Endodermal cell (in vitro differentiated cells): Measurements from ENCODE around the gene TCF15. TPM values are rescaled to one million over a fixed set of nuclear protein-coding genes. Genes with fewer than 3 reads are reported as not detected.

Experiments used
- DNase-seq: peaks from one replicate; pipeline ENCODE4 v3.0.0-alpha.2; 2017
- H3K27ac ChIP-seq: 2 replicates; pipeline ENCODE4 v1.5.1; 2013; ENCODE audit warnings: mild to moderate bottlenecking, low read depth, low read length, moderate library complexity
- H3K27me3 ChIP-seq: 2 replicates; pipeline ENCODE4 v1.6.1; 2013; ENCODE audit warnings: mild to moderate bottlenecking, low read length, moderate library complexity; ENCODE audit not compliant: insufficient read depth, control insufficient read depth, poor library complexity, severe bottlenecking
- H3K36me3 ChIP-seq: 2 replicates; pipeline ENCODE4 v1.7.0; 2013; ENCODE audit warnings: mild to moderate bottlenecking, low read length, moderate library complexity; ENCODE audit not compliant: control insufficient read depth, insufficient read depth
- H3K4me1 ChIP-seq: one replicate; pipeline ENCODE4 v1.7.0; 2013; ENCODE audit warnings: low read length; ENCODE audit not compliant: control insufficient read depth, insufficient read depth
- H3K4me3 ChIP-seq: 2 replicates; pipeline ENCODE4 v1.5.1; 2013; ENCODE audit warnings: mild to moderate bottlenecking, low read length, moderate library complexity
- H3K9ac ChIP-seq: 2 replicates; pipeline ENCODE4 v1.6.1; 2013; ENCODE audit warnings: mild to moderate bottlenecking, low read length, moderate library complexity; ENCODE audit not compliant: poor library complexity, severe bottlenecking; ENCODE audit errors: extremely low read depth
- H3K9me3 ChIP-seq: 2 replicates; pipeline ENCODE4 v1.6.1; 2013; ENCODE audit warnings: mild to moderate bottlenecking, low read length, moderate library complexity; ENCODE audit not compliant: control insufficient read depth
- H3K27ac Mint-ChIP-seq: 2 replicates; pipeline ENCODE4 v1.8.0; 2020; ENCODE audit warnings: mixed read lengths
- H3K27me3 Mint-ChIP-seq: 2 replicates; pipeline ENCODE4 v1.8.0; 2021; ENCODE audit warnings: mild to moderate bottlenecking, mixed read lengths; ENCODE audit not compliant: insufficient read depth
- H3K36me3 Mint-ChIP-seq: 2 replicates; pipeline ENCODE4 v1.8.0; 2020; ENCODE audit warnings: low read depth, mixed read lengths
- H3K4me1 Mint-ChIP-seq: 2 replicates; pipeline ENCODE4 v1.8.0; 2020; ENCODE audit warnings: mixed read lengths
- H3K4me3 Mint-ChIP-seq: 2 replicates; pipeline ENCODE4 v1.8.0; 2020; ENCODE audit warnings: mild to moderate bottlenecking, moderate library complexity, mixed read lengths
- H3K9me3 Mint-ChIP-seq: 2 replicates; pipeline ENCODE4 v1.8.0; 2020; ENCODE audit warnings: mild to moderate bottlenecking, mixed read lengths
- CTCF ChIP-seq: fragments of 200-600 bp; sonication (generic); conservative IDR thresholded peaks from 2 replicates; pipeline ENCODE4 v1.5.0; 2021; ENCODE audit warnings: antibody characterized with exemption, mild to moderate bottlenecking
- WGBS, 2 experiments: methylation state at CpG; one replicate each; pipeline versions ENCODE4 v1.1.5 to v1.1.7; 2013; ENCODE audit warnings: missing lambda C conversion rate in 2 of 2, mixed read lengths in 1 of 2; ENCODE audit not compliant: insufficient coverage in 1 of 2, insufficient read length in 1 of 2; 5-methylcytosine and 5-hydroxymethylcytosine counted together
- total RNA-seq, 2 donors: library from RNA; stranded (reverse); fragmentation: NEBNext Ultra II Directional in 1 of 2; extraction: Animal tissue kit (Norgen Biotek cat#: 25700) in 1 of 2; gene quantifications; 2 replicates in 1 of 2; 3 replicates in 1 of 2; pipeline ENCODE4 v1.2.1, GENCODE V29; 2021

Gene TCF15
- total RNA-seq, 2 donors from 2014 or later = 1.9 to 2.2 TPM

- H3K4me3 ChIP-seq = no peak overlapping the region
- Mint-ChIP-seq H3K4me1 (no peaks in the 10 kb centered on the region), H3K4me3 (no peak overlapping the region), H3K27ac (no peak overlapping the region), H3K9me3 (no peaks in the 10 kb centered on the region), H3K27me3 (peaks cover 7% of the 10 kb centered on the region), H3K36me3 (no peaks in the 10 kb centered on the region)
- WGBS, 2 experiments = 87 to 91% methylated on average over 12 to 21 of the region's 24 CpGs
- H3K27me3 ChIP-seq = no peaks in the 10 kb centered on the region
- H3K9me3 ChIP-seq = no peaks in the 10 kb centered on the region
- no peaks in the 10 kb centered on the region for H3K4me1 ChIP-seq
- no peak overlapping the region for H3K27ac ChIP-seq
- H3K9ac ChIP-seq = no peak overlapping the region
- no peak for TF ChIP-seq CTCF
- H3K36me3 ChIP-seq = no peaks in the 10 kb centered on the region
- no peak for DNase-seq
These were observed 14.5 kb downstream of the TCF15 start for GRCh38 chr20:595330-596308.

DNA sequence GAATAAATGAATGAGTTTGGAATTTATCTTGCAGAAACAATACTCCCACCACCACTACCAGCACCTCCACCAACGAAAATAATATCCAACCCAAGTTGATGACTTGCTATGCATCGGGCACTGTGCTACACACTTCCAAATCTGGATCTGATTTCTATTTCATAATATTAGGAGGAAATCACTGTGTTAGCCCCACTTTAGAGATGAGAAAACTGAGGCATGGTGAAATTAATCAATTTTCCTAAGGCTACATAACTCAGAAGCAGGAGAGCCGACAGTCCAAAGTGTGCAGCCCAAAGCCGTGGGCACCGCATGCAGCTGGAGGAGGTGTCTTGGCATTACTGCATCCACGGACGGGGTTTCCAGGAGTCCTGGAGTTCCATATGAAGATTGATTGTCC, 17.6 kb downstream of the TCF15 start:
- peaks cover 7% of the 10 kb centered on the region for H3K27me3 Mint-ChIP-seq
- H3K4me1 ChIP-seq = no peaks in the 10 kb centered on the region
- H3K27ac ChIP-seq = no peak overlapping the region
- H3K9ac ChIP-seq = no peak overlapping the region
- no peaks in the 10 kb centered on the region for H3K36me3 Mint-ChIP-seq
- H3K27me3 ChIP-seq = no peaks in the 10 kb centered on the region
- no peaks in the 10 kb centered on the region for H3K9me3 ChIP-seq
- H3K9me3 Mint-ChIP-seq = no peaks in the 10 kb centered on the region
- no peaks in the 10 kb centered on the region for H3K4me1 Mint-ChIP-seq
- no peak for TF ChIP-seq CTCF
- no peak for DNase-seq
- WGBS, 2 experiments = 92 to 93% methylated on average over 5 to 7 of the region's 7 CpGs
- H3K27ac Mint-ChIP-seq = no peak overlapping the region
- no peak overlapping the region for H3K4me3 ChIP-seq
- no peaks in the 10 kb centered on the region for H3K36me3 ChIP-seq
- no peak overlapping the region for H3K4me3 Mint-ChIP-seq

DNA sequence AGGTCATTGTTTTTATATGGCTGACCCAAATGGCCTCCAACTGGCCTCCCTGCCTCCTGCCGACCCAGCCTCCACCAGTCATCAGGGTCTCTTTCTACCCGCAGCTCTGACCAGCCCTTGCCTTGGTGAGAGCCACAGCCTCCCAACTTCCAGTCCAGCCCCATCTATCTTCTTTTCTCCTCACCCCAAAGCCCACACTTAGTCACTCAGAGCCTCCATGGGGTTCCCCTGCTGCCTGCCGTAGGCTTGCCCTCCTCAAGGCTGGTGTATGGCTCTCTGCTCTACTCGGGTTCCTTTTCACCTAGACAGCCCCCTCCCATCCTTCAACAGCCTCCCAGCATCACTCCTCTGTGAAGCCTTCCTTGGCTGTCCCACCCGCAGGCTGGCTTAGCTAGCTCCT, 18.2 kb downstream of the TCF15 start:
- Histone ChIP-seq H3K4me3 (no peak overlapping the region), H3K9ac (no peak overlapping the region), H3K4me1 (no peaks in the 10 kb centered on the region), H3K27me3 (no peaks in the 10 kb centered on the region), H3K36me3 (no peaks in the 10 kb centered on the region), H3K27ac (no peak overlapping the region), H3K9me3 (no peaks in the 10 kb centered on the region)
- no peak for TF ChIP-seq CTCF
- no peak for DNase-seq
- Mint-ChIP-seq H3K9me3 (no peaks in the 10 kb centered on the region), H3K36me3 (no peaks in the 10 kb centered on the region), H3K4me3 (no peak overlapping the region), H3K4me1 (no peaks in the 10 kb centered on the region), H3K27me3 (peaks cover 7% of the 10 kb centered on the region), H3K27ac (no peak overlapping the region)
- WGBS, 2 experiments = 88% methylated on average over 1 to 5 of the region's 5 CpGs
